Mesendoderm (in vitro differentiated cells): ENCODE data around the gene ITGA8.

Experiments
- DNase-seq: peaks from one replicate; pipeline ENCODE4 v3.0.0; 2013
- H2AK5ac ChIP-seq: 2 replicates; pipeline ENCODE4 v1.6.1; 2013; ENCODE audit warnings: low read length, inconsistent platforms
- H2BK120ac ChIP-seq: 2 replicates; pipeline ENCODE4 v1.6.1; 2013; ENCODE audit warnings: low read depth, mild to moderate bottlenecking, low read length, moderate library complexity, mixed read lengths
- H2BK15ac ChIP-seq: replicated peaks from 2 replicates; pipeline ENCODE4 v1.6.1; 2013; ENCODE audit warnings: low read depth, mild to moderate bottlenecking, moderate library complexity
- H2BK5ac ChIP-seq: 2 replicates; pipeline ENCODE4 v1.6.1; 2013; ENCODE audit warnings: low read length, inconsistent platforms
- H3K18ac ChIP-seq: 2 replicates; pipeline ENCODE4 v1.6.1; 2013; ENCODE audit warnings: mild to moderate bottlenecking, low read length, mixed read lengths
- H3K23ac ChIP-seq: one replicate; pipeline ENCODE4 v1.6.1; 2013; ENCODE audit warnings: low read length
- H3K27ac ChIP-seq: 2 replicates; pipeline ENCODE4 v1.5.1; 2013; ENCODE audit warnings: low read depth, mild to moderate bottlenecking, inconsistent platforms, low read length, moderate library complexity
- H3K27me3 ChIP-seq: 2 replicates; pipeline ENCODE4 v1.6.1; 2013; ENCODE audit warnings: low read length, control low read depth, mild to moderate bottlenecking, inconsistent platforms; ENCODE audit not compliant: insufficient read depth, poor library complexity
- H3K36me3 ChIP-seq: 2 replicates; pipeline ENCODE4 v1.6.1; 2013; ENCODE audit warnings: low read length, inconsistent platforms; ENCODE audit not compliant: control insufficient read depth, insufficient read depth
- H3K4ac ChIP-seq: one replicate; pipeline ENCODE4 v1.6.1; 2013; ENCODE audit warnings: low read depth, mild to moderate bottlenecking, low read length, moderate library complexity
- H3K4me1 ChIP-seq: 2 replicates; pipeline ENCODE4 v1.6.1; 2013; ENCODE audit warnings: low read depth, low read length, inconsistent platforms; ENCODE audit not compliant: control insufficient read depth
- H3K4me2 ChIP-seq: 2 replicates; pipeline ENCODE4 v1.6.1; 2013; ENCODE audit warnings: low read length
- H3K4me3 ChIP-seq: 2 replicates; pipeline ENCODE4 v1.5.1; 2013; ENCODE audit warnings: mild to moderate bottlenecking, low read length
- H3K56ac ChIP-seq: one replicate; pipeline ENCODE4 v1.6.1; 2013; ENCODE audit warnings: low read length
- H3K79me1 ChIP-seq: 2 replicates; pipeline ENCODE4 v1.6.1; 2013; ENCODE audit warnings: low read length, inconsistent platforms
- H3K79me2 ChIP-seq: 2 replicates; pipeline ENCODE4 v1.6.1; 2013; ENCODE audit warnings: mild to moderate bottlenecking, low read length; ENCODE audit not compliant: control insufficient read depth, insufficient read depth
- H3K9ac ChIP-seq: 2 replicates; pipeline ENCODE4 v1.6.1; 2013; ENCODE audit warnings: low read length, inconsistent platforms
- H4K5ac ChIP-seq: one replicate; pipeline ENCODE4 v1.6.1; 2013; ENCODE audit warnings: low read length
- H4K8ac ChIP-seq: one replicate; pipeline ENCODE4 v1.6.1; 2013; ENCODE audit warnings: low read depth, mild to moderate bottlenecking, control low read depth, low read length, moderate library complexity
- WGBS: extraction: QIAGEN DNeasy Blood & Tissue Kit; methylation state at CpG from one replicate; pipeline ENCODE4 v1.1.7; 2013; ENCODE audit warnings: low lambda C conversion rate, missing lambda C conversion rate; ENCODE audit not compliant: insufficient coverage; ENCODE audit errors: extremely low coverage; 5-methylcytosine and 5-hydroxymethylcytosine counted together

The ITGA8 gene

GRCh38 chr10:15652757-15653156, 67.0 kb downstream of the ITGA8 start:
- H3K18ac ChIP-seq = no peak overlapping the region
- no peak overlapping the region for H4K5ac ChIP-seq
- H3K79me2 ChIP-seq = no peaks in the 10 kb centered on the region
- no peaks in the 10 kb centered on the region for H3K27me3 ChIP-seq
- H3K4ac ChIP-seq = no peak overlapping the region
- no peak overlapping the region for H2BK120ac ChIP-seq
- no peak overlapping the region for H4K8ac ChIP-seq
- DNase-seq = no peak
- no peak overlapping the region for H3K27ac ChIP-seq
- H3K56ac ChIP-seq = no peak overlapping the region
- no peaks in the 10 kb centered on the region for H3K79me1 ChIP-seq
- no peak overlapping the region for H2BK5ac ChIP-seq
- no peak overlapping the region for H2BK15ac ChIP-seq
- no peaks in the 10 kb centered on the region for H3K4me1 ChIP-seq
- no CpG with 5 or more reads among the region's 4 CpGs for WGBS
- H3K9ac ChIP-seq = no peak overlapping the region
- H3K4me2 ChIP-seq = no peak overlapping the region
- no peak overlapping the region for H3K4me3 ChIP-seq
- H2AK5ac ChIP-seq = no peak overlapping the region
- H3K23ac ChIP-seq = no peak overlapping the region
- no peaks in the 10 kb centered on the region for H3K36me3 ChIP-seq

GRCh38 chr10:15652117-15652516, 67.6 kb downstream of the ITGA8 start:
- Histone ChIP-seq H3K4ac (no peak overlapping the region), H2BK120ac (no peak overlapping the region), H3K79me2 (no peaks in the 10 kb centered on the region), H3K56ac (no peak overlapping the region), H3K4me3 (no peak overlapping the region), H3K18ac (no peak overlapping the region), H3K36me3 (no peaks in the 10 kb centered on the region), H3K9ac (no peak overlapping the region), H3K79me1 (no peaks in the 10 kb centered on the region), H3K23ac (no peak overlapping the region), H2AK5ac (no peak overlapping the region), H3K27ac (no peak overlapping the region), H4K5ac (no peak overlapping the region), H3K4me1 (no peaks in the 10 kb centered on the region), H4K8ac (no peak overlapping the region), H3K4me2 (no peak overlapping the region), H2BK15ac (no peak overlapping the region), H2BK5ac (no peak overlapping the region), H3K27me3 (no peaks in the 10 kb centered on the region)
- DNase-seq = no peak
- no CpG with 5 or more reads among the region's 7 CpGs for WGBS

GRCh38 chr10:15651175-15651574, 68.5 kb downstream of the ITGA8 start:
- Histone ChIP-seq H3K79me1 (no peaks in the 10 kb centered on the region), H3K27ac (no peak overlapping the region), H3K36me3 (no peaks in the 10 kb centered on the region), H2BK15ac (no peak overlapping the region), H3K18ac (no peak overlapping the region), H3K4me1 (no peaks in the 10 kb centered on the region), H3K79me2 (no peaks in the 10 kb centered on the region), H2BK5ac (no peak overlapping the region), H2AK5ac (no peak overlapping the region), H3K27me3 (no peaks in the 10 kb centered on the region), H3K56ac (no peak overlapping the region), H3K4me3 (no peak overlapping the region), H3K4me2 (no peak overlapping the region), H3K9ac (no peak overlapping the region), H4K5ac (no peak overlapping the region), H3K4ac (no peak overlapping the region), H2BK120ac (no peak overlapping the region), H3K23ac (no peak overlapping the region), H4K8ac (no peak overlapping the region)
- DNase-seq = no peak
- WGBS = no CpG with 5 or more reads among the region's 6 CpGs

GRCh38 chr10:15642095-15642494, 77.6 kb downstream of the ITGA8 start:
- H3K4me3 ChIP-seq = no peak overlapping the region
- no peak overlapping the region for H2BK120ac ChIP-seq
- no peaks in the 10 kb centered on the region for H3K79me2 ChIP-seq
- WGBS = no CpG with 5 or more reads among the region's 2 CpGs
- H3K23ac ChIP-seq = no peak overlapping the region
- H3K4ac ChIP-seq = no peak overlapping the region
- no peaks in the 10 kb centered on the region for H3K79me1 ChIP-seq
- H3K56ac ChIP-seq = no peak overlapping the region
- H4K8ac ChIP-seq = no peak overlapping the region
- H3K27ac ChIP-seq = no peak overlapping the region
- H3K18ac ChIP-seq = no peak overlapping the region
- DNase-seq = no peak
- H3K9ac ChIP-seq = no peak overlapping the region
- no peak overlapping the region for H3K4me2 ChIP-seq
- no peak overlapping the region for H4K5ac ChIP-seq
- no peaks in the 10 kb centered on the region for H3K4me1 ChIP-seq
- no peaks in the 10 kb centered on the region for H3K27me3 ChIP-seq
- H2AK5ac ChIP-seq = no peak overlapping the region
- H3K36me3 ChIP-seq = no peaks in the 10 kb centered on the region
- no peak overlapping the region for H2BK5ac ChIP-seq
- no peak overlapping the region for H2BK15ac ChIP-seq

- no peak overlapping the region for H3K23ac ChIP-seq
- H3K4me1 ChIP-seq = no peaks in the 10 kb centered on the region
- no peak overlapping the region for H3K56ac ChIP-seq
- H3K18ac ChIP-seq = no peak overlapping the region
- WGBS = no CpG with 5 or more reads among the region's 5 CpGs
- H3K79me1 ChIP-seq = no peaks in the 10 kb centered on the region
- H4K5ac ChIP-seq = no peak overlapping the region
- H3K27me3 ChIP-seq = no peaks in the 10 kb centered on the region
- no peak overlapping the region for H3K9ac ChIP-seq
- H4K8ac ChIP-seq = no peak overlapping the region
- H2AK5ac ChIP-seq = no peak overlapping the region
- no peak overlapping the region for H3K4ac ChIP-seq
- no peaks in the 10 kb centered on the region for H3K79me2 ChIP-seq
- no peaks in the 10 kb centered on the region for H3K36me3 ChIP-seq
- no peak overlapping the region for H2BK120ac ChIP-seq
- no peak overlapping the region for H3K4me3 ChIP-seq
- no peak overlapping the region for H3K4me2 ChIP-seq
- DNase-seq = no peak
- no peak overlapping the region for H3K27ac ChIP-seq
- no peak overlapping the region for H2BK5ac ChIP-seq
- H2BK15ac ChIP-seq = no peak overlapping the region
These were observed 79.1 kb downstream of the ITGA8 start for GRCh38 chr10:15640536-15641085.

- H4K5ac ChIP-seq = no peak overlapping the region
- no peaks in the 10 kb centered on the region for H3K36me3 ChIP-seq
- H3K4ac ChIP-seq = no peak overlapping the region
- H3K56ac ChIP-seq = no peak overlapping the region
- no peak overlapping the region for H2BK120ac ChIP-seq
- no peak overlapping the region for H3K27ac ChIP-seq
- H3K4me3 ChIP-seq = no peak overlapping the region
- H3K9ac ChIP-seq = no peak overlapping the region
- no peak overlapping the region for H2BK5ac ChIP-seq
- no peaks in the 10 kb centered on the region for H3K4me1 ChIP-seq
- H3K79me1 ChIP-seq = no peaks in the 10 kb centered on the region
- no peak overlapping the region for H3K4me2 ChIP-seq
- H3K79me2 ChIP-seq = no peaks in the 10 kb centered on the region
- no peak overlapping the region for H4K8ac ChIP-seq
- no peak for DNase-seq
- H3K23ac ChIP-seq = no peak overlapping the region
- H2AK5ac ChIP-seq = no peak overlapping the region
- no CpG with 5 or more reads among the region's 3 CpGs for WGBS
- H3K27me3 ChIP-seq = no peaks in the 10 kb centered on the region
- no peak overlapping the region for H3K18ac ChIP-seq
- no peak overlapping the region for H2BK15ac ChIP-seq
These were observed 83.3 kb downstream of the ITGA8 start for GRCh38 chr10:15636446-15636845.
